Liver (tissue), 9 donors: Measurements from ENCODE around the gene CPT1B. TPM values are rescaled to one million over a fixed set of nuclear protein-coding genes. Genes with fewer than 3 reads are reported as not detected.
A peak's percentile ranks its signal among the peaks of the same experiment; 100 is the strongest.

Experiments used
- DNase-seq: peaks from one replicate; pipeline ENCODE4 v3.0.0-alpha.2; 2017; ENCODE audit warnings: low spot score
- H3K27ac ChIP-seq, 2 donors: one replicate each; pipeline ENCODE4 v1.7.0; 2013; ENCODE audit warnings: inconsistent platforms in 2 of 2, low read length in 2 of 2, control low read depth in 1 of 2, low read depth in 1 of 2, mild to moderate bottlenecking in 1 of 2
- H3K27me3 ChIP-seq, 4 donors: one replicate each; pipeline versions ENCODE4 v1.6.1 to v1.7.0; 2013; ENCODE audit warnings: low read length in 3 of 4, inconsistent platforms in 1 of 4, mild to moderate bottlenecking in 1 of 4, moderate library complexity in 1 of 4; ENCODE audit not compliant: control insufficient read depth in 4 of 4, insufficient read depth in 4 of 4
- H3K36me3 ChIP-seq, 4 donors: one replicate each; pipeline versions ENCODE4 v1.6.1 to v1.7.0; 2013; ENCODE audit warnings: low read length in 3 of 4, mild to moderate bottlenecking in 3 of 4, low read depth in 1 of 4, moderate library complexity in 1 of 4; ENCODE audit not compliant: control insufficient read depth in 4 of 4, insufficient read depth in 3 of 4
- H3K4me1 ChIP-seq, 4 donors: one replicate each; pipeline versions ENCODE4 v1.6.1 to v1.7.0; 2013; ENCODE audit warnings: low read length in 3 of 4, mild to moderate bottlenecking in 3 of 4, moderate library complexity in 1 of 4; ENCODE audit not compliant: control insufficient read depth in 4 of 4, insufficient read depth in 4 of 4
- H3K4me3 ChIP-seq, 3 donors: one replicate each; pipeline versions ENCODE4 v1.6.1 to v1.7.0; 2013; ENCODE audit warnings: low read length in 3 of 3, control low read depth in 1 of 3, low read depth in 1 of 3, mild to moderate bottlenecking in 1 of 3
- H3K9ac ChIP-seq, 2 donors: one replicate each; pipeline ENCODE4 v1.7.0; 2013; ENCODE audit warnings: low read length in 2 of 2, mild to moderate bottlenecking in 2 of 2, moderate library complexity in 2 of 2, control low read depth in 1 of 2, low read depth in 1 of 2
- H3K9me3 ChIP-seq, 4 donors: one replicate each; pipeline versions ENCODE4 v1.6.1 to v1.7.0; 2013; ENCODE audit warnings: low read length in 3 of 4; ENCODE audit not compliant: control insufficient read depth in 4 of 4
- ATF3 ChIP-seq: IDR thresholded peaks from 2 replicates; pipeline ENCODE4 v1.6.1; 2016; ENCODE audit warnings: antibody characterized with exemption
- CTCF ChIP-seq: fragments of 150-350 bp; IDR thresholded peaks from 2 replicates; pipeline ENCODE4 v1.5.1; 2017; ENCODE audit warnings: improper control_type of control experiment, low read depth, low read length; ENCODE audit not compliant: missing input control
- EGR1 ChIP-seq, 2 donors: IDR thresholded peaks; 2 replicates each; pipeline ENCODE4 v1.6.1; 2016 to 2018; ENCODE audit warnings: antibody characterized with exemption in 2 of 2, low read depth in 2 of 2
- GABPA ChIP-seq, 2 donors: IDR thresholded peaks in 1 of 2; conservative IDR thresholded peaks in 1 of 2; 2 replicates each; pipeline ENCODE4 v1.6.1; 2016; ENCODE audit warnings: antibody characterized with exemption in 2 of 2, mild to moderate bottlenecking in 1 of 2, moderate library complexity in 1 of 2
- HNF4G ChIP-seq: IDR thresholded peaks from 2 replicates; pipeline ENCODE4 v1.6.1; 2016; ENCODE audit warnings: antibody characterized with exemption
- JUND ChIP-seq, 2 donors: IDR thresholded peaks; 2 replicates each; pipeline ENCODE4 v1.6.1; 2016; ENCODE audit warnings: antibody characterized with exemption in 2 of 2
- MAX ChIP-seq: IDR thresholded peaks from 2 replicates; pipeline ENCODE4 v1.6.1; 2016; ENCODE audit warnings: antibody characterized with exemption
- NR2F2 ChIP-seq: IDR thresholded peaks from 2 replicates; pipeline ENCODE4 v1.6.1; 2016; ENCODE audit warnings: antibody characterized with exemption
- RAD21 ChIP-seq, 2 donors: IDR thresholded peaks; 2 replicates each; pipeline ENCODE4 v1.6.1; 2016; ENCODE audit warnings: antibody characterized with exemption in 2 of 2, mild to moderate bottlenecking in 2 of 2
- REST ChIP-seq: IDR thresholded peaks from 2 replicates; pipeline ENCODE4 v1.6.1; 2016; ENCODE audit warnings: antibody characterized with exemption, mild to moderate bottlenecking
- RXRA ChIP-seq, 2 donors: IDR thresholded peaks; 2 replicates each; pipeline ENCODE4 v1.6.1; 2017 to 2018; ENCODE audit warnings: antibody characterized with exemption in 2 of 2, mild to moderate bottlenecking in 1 of 2
- SP1 ChIP-seq: IDR thresholded peaks from 2 replicates; pipeline ENCODE4 v1.6.1; 2018; ENCODE audit warnings: antibody characterized with exemption, mild to moderate bottlenecking
- TAF1 ChIP-seq: conservative IDR thresholded peaks from 2 replicates; pipeline ENCODE4 v1.6.1; 2016; ENCODE audit warnings: antibody characterized with exemption, mild to moderate bottlenecking
- YY1 ChIP-seq: IDR thresholded peaks from 2 replicates; pipeline ENCODE4 v1.6.1; 2016; ENCODE audit warnings: antibody characterized with exemption, mild to moderate bottlenecking
- ZBTB33 ChIP-seq: IDR thresholded peaks from 2 replicates; pipeline ENCODE4 v1.6.1; 2016; ENCODE audit warnings: antibody characterized with exemption
- WGBS: extraction: QIAGEN DNeasy Blood & Tissue Kit; methylation state at CpG from one replicate; pipeline ENCODE4 v1.1.7; 2013; 5-methylcytosine and 5-hydroxymethylcytosine counted together
- polyA plus RNA-seq, 2 donors: library from polyadenylated mRNA; stranded (reverse) in 1 of 2; unstranded in 1 of 2; fragments of 200-250 nt in 1 of 2; fragments of >200 nt in 1 of 2; fragmentation: Nextera tagmentation in 1 of 2; extraction: Ambion mirVana in 1 of 2; gene quantifications; one replicate each; pipeline versions ENCODE4 v1.2.1 to v1.2.3, GENCODE V29; 2013 to 2015
- total RNA-seq, 2 donors: library from RNA; depleted of rRNA; stranded (reverse); fragments of >200 nt; gene quantifications; one replicate each; pipeline ENCODE4 v1.2.3, GENCODE V29; 2014
- donor health status: healthy.
- donor health status: healthy.
- donor health status: healthy.
- donor health status: healthy.
- donor health status: healthy.

CPT1B gene
- total and polyA plus RNA-seq, 4 donors: 3.0 to 13.6 (median 4.9) TPM

GRCh38 chr22:50621948-50622722, 43.9 kb upstream of the CPT1B start:
- no peak for TF ChIP-seq RAD21 (IDR thresholded peaks at IDR 0.05)
- no peak for TF ChIP-seq RXRA (IDR thresholded peaks at IDR 0.05)
- no peak for TF ChIP-seq HNF4G
- TF ChIP-seq REST: no peak
- no peak for TF ChIP-seq EGR1 (IDR thresholded peaks at IDR 0.05; ENCODE audit: low read depth in 2 of 2)
- TF ChIP-seq JUND (IDR thresholded peaks at IDR 0.05): no peak
- no peak for TF ChIP-seq NR2F2
- no peak for TF ChIP-seq ATF3
- no peak for TF ChIP-seq CTCF
- no peak for TF ChIP-seq MAX
- TF ChIP-seq SP1: no peak
- no peak for TF ChIP-seq YY1
- TF ChIP-seq TAF1: no peak
- Histone ChIP-seq H3K9me3 (no peaks in the 10 kb centered on the region), H3K9ac (peak overlapping the region in 1 of 2 donors; percentile 42), H3K27me3 (no peaks in the 10 kb centered on the region), H3K27ac (peak overlapping the region; percentile 70 to 78), H3K36me3 (no peaks in the 10 kb centered on the region), H3K4me3 (no peak overlapping the region), H3K4me1 (peaks cover 6 to 45% (median 27%) of the 10 kb centered on the region in 4 donors)
- WGBS: 23% methylated on average over 18 of the region's 18 CpGs
- DNase-seq: no peak

GRCh38 chr22:50621356-50621880, 43.2 kb upstream of the CPT1B start:
- no peak overlapping the region for H3K9ac ChIP-seq
- no peaks in the 10 kb centered on the region for H3K27me3 ChIP-seq
- peaks cover 1 to 38% (median 24%) of the 10 kb centered on the region in 4 donors for H3K4me1 ChIP-seq
- H3K36me3 ChIP-seq: no peaks in the 10 kb centered on the region
- 35% methylated on average over 10 of the region's 10 CpGs for WGBS
- no peak overlapping the region for H3K4me3 ChIP-seq
- H3K9me3 ChIP-seq: no peaks in the 10 kb centered on the region
- no peak overlapping the region for H3K27ac ChIP-seq
- no peak for DNase-seq
- no peak for TF ChIP-seq TAF1
- TF ChIP-seq EGR1 (IDR thresholded peaks at IDR 0.05; ENCODE audit: low read depth in 2 of 2): no peak
- TF ChIP-seq CTCF: no peak
- no peak for TF ChIP-seq JUND (IDR thresholded peaks at IDR 0.05)
- no peak for TF ChIP-seq RXRA (IDR thresholded peaks at IDR 0.05)
- TF ChIP-seq RAD21 (IDR thresholded peaks at IDR 0.05): no peak
- no peak for TF ChIP-seq ZBTB33
- no peak for TF ChIP-seq HNF4G
- no peak for TF ChIP-seq REST
- TF ChIP-seq GABPA (IDR thresholded peaks at IDR 0.05 in 1 of 2, conservative IDR thresholded peaks at IDR 0.05 in 1 of 2): no peak
- no peak for TF ChIP-seq YY1
- TF ChIP-seq NR2F2: no peak
